Sigmoid colon (tissue), 7 donors: Measurements from ENCODE around the gene GRIK1. TPM values are rescaled to one million over a fixed set of nuclear protein-coding genes. Genes with fewer than 3 reads are reported as not detected.

Experiments used
- DNase-seq: peaks from one replicate; pipeline ENCODE4 v3.0.0-alpha.2; 2019
- H3K27ac ChIP-seq, 4 donors: fragments of 200-600 bp; sonication (generic); one replicate each; pipeline ENCODE4 v1.5.1; 2016 to 2019; ENCODE audit warnings: mild to moderate bottlenecking in 1 of 4
- H3K27me3 ChIP-seq, 3 donors: fragments of 200-600 bp; sonication (generic); one replicate each; pipeline ENCODE4 v1.5.1; 2019; ENCODE audit warnings: mild to moderate bottlenecking in 1 of 3
- H3K36me3 ChIP-seq, 4 donors: fragments of 200-600 bp; sonication (generic); one replicate each; pipeline ENCODE4 v1.5.1; 2016 to 2019
- H3K4me1 ChIP-seq, 4 donors: fragments of 200-600 bp; sonication (generic); one replicate each; pipeline ENCODE4 v1.5.1; 2017 to 2019
- H3K4me3 ChIP-seq, 4 donors: fragments of 200-600 bp; sonication (generic); one replicate each; pipeline ENCODE4 v1.5.1; 2017 to 2019; ENCODE audit warnings: mild to moderate bottlenecking in 2 of 4, moderate library complexity in 1 of 4
- H3K9me3 ChIP-seq, 4 donors: fragments of 200-600 bp in 3 of 4; sonication (generic) in 3 of 4; one replicate each; pipeline versions ENCODE4 v1.5.1 to v1.6.1; 2013 to 2019
- EP300 ChIP-seq, 4 donors: sonication (generic); formaldehyde crosslinking; IDR thresholded peaks; one replicate each; pipeline ENCODE4 v1.6.1; 2017; ENCODE audit warnings: antibody characterized with exemption in 4 of 4
- POLR2A ChIP-seq, 2 donors: fragments of 450-650 bp; IDR thresholded peaks; one replicate each; pipeline ENCODE4 v1.6.1; 2016; ENCODE audit warnings: antibody characterized with exemption in 2 of 2, mild to moderate bottlenecking in 2 of 2, moderate library complexity in 2 of 2
- POLR2AphosphoS5 ChIP-seq, 4 donors: sonication (generic); formaldehyde crosslinking; IDR thresholded peaks; one replicate each; pipeline ENCODE4 v1.6.1; 2017; ENCODE audit warnings: antibody characterized with exemption in 4 of 4
- WGBS, 2 donors: extraction: QIAGEN DNeasy Blood & Tissue Kit; methylation state at CpG; one replicate each; pipeline ENCODE4 v1.1.7; 2013; 5-methylcytosine and 5-hydroxymethylcytosine counted together
- intact Hi-C: fragments of 100-400 bp; cut with DNase I; formaldehyde crosslinking; loops from one replicate; pipeline ENCODE4 v1.15.1; 2023
- polyA plus RNA-seq, 3 donors: library from polyadenylated mRNA; stranded (reverse); fragments of 200-250 nt; gene quantifications; one replicate each; pipeline ENCODE4 v1.2.3, GENCODE V29; 2013
- total RNA-seq, 4 donors: library from RNA; depleted of rRNA; stranded (reverse); fragments of >200 nt; gene quantifications; one replicate each; pipeline ENCODE4 v1.1.0, GENCODE V29; 2016
- TF ChIP-seq, protein P1 (sequence below), 4 experiments: fragments of 450-650 bp in 3 of 4; fragments of 200-600 bp in 1 of 4; IDR thresholded peaks; one replicate each; pipeline ENCODE4 v1.5.1; 2016 to 2019; ENCODE audit warnings: antibody characterized with exemption in 4 of 4, mild to moderate bottlenecking in 3 of 4, moderate library complexity in 2 of 4
- donor health status: healthy with polysubstance abuse.
- donor health status: Bipolar disorder and iron deficiency.
- donor health status: healthy.

Gene GRIK1
- total and polyA plus RNA-seq, 7 donors = under 0.01 to 0.49 (median 0.13) TPM; not detected in 4

DNA sequence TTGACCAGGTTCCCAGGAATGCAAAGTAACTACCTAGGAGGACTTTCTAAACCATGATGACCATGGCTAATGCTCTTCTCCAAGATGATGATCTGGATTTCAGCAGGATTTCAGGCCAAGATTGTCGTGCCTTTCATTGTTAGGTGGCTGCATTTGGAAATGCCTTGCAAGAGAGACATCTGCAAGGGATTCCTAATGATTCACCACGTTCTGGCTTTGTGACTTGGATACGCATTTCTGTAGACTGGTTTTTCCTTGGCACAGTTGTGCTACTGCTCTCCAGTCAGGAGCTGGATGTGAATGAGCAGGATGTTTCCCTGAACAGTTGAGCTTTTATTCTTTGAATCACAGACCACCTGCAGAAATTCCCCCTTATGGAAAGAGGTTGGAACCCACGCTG is 428.7 kb downstream of the GRIK1 start:
- no peak overlapping the region for H3K4me3 ChIP-seq
- H3K9me3 ChIP-seq = peaks cover 3 to 12% (median 5%) of the 10 kb centered on the region in 4 donors
- H3K27ac ChIP-seq = no peak overlapping the region
- no peaks in the 10 kb centered on the region for H3K4me1 ChIP-seq
- no peaks in the 10 kb centered on the region for H3K27me3 ChIP-seq
- intact Hi-C loops = no loop called here
- no peaks in the 10 kb centered on the region for H3K36me3 ChIP-seq
- no peak for DNase-seq
- TF ChIP-seq, protein P1, sequence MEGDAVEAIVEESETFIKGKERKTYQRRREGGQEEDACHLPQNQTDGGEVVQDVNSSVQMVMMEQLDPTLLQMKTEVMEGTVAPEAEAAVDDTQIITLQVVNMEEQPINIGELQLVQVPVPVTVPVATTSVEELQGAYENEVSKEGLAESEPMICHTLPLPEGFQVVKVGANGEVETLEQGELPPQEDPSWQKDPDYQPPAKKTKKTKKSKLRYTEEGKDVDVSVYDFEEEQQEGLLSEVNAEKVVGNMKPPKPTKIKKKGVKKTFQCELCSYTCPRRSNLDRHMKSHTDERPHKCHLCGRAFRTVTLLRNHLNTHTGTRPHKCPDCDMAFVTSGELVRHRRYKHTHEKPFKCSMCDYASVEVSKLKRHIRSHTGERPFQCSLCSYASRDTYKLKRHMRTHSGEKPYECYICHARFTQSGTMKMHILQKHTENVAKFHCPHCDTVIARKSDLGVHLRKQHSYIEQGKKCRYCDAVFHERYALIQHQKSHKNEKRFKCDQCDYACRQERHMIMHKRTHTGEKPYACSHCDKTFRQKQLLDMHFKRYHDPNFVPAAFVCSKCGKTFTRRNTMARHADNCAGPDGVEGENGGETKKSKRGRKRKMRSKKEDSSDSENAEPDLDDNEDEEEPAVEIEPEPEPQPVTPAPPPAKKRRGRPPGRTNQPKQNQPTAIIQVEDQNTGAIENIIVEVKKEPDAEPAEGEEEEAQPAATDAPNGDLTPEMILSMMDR (IDR thresholded peaks at IDR 0.05) = no peak
- TF ChIP-seq EP300 (IDR thresholded peaks at IDR 0.05) = no peak
- no peak for TF ChIP-seq POLR2AphosphoS5 (IDR thresholded peaks at IDR 0.05)
- no peak for TF ChIP-seq POLR2A (IDR thresholded peaks at IDR 0.05)
- 86 to 89% methylated on average over 4 of the region's 4 CpGs for WGBS, 2 donors

DNA sequence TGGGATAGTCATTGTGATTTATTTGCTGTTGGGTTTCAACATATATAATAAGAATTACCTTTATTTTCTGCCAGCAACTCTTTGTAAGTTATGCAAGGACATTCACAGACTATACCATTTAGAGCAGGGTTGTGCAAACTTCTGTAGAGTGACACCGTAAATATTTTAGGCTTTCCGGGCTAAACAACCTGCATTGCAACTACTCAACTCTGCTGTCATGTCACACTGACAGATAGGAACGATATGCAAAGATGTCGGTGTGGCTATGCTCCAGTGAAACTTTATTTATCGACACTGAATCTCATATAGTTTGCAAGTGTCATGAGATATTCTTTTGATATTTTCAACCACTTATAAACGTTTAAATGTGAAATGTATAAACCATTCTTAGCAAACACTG is 430.7 kb downstream of the GRIK1 start:
- Histone ChIP-seq H3K4me1 (no peaks in the 10 kb centered on the region), H3K4me3 (no peak overlapping the region), H3K27me3 (no peaks in the 10 kb centered on the region), H3K36me3 (no peaks in the 10 kb centered on the region), H3K9me3 (peaks cover 0 to 5% (median 2%) of the 10 kb centered on the region in 4 donors), H3K27ac (no peak overlapping the region)
- DNase-seq = no peak
- intact Hi-C loops = no loop called here
- 82 to 83% methylated on average over 6 of the region's 6 CpGs for WGBS, 2 donors
- no peak for TF ChIP-seq POLR2AphosphoS5 (IDR thresholded peaks at IDR 0.05)
- TF ChIP-seq POLR2A (IDR thresholded peaks at IDR 0.05) = no peak
- TF ChIP-seq EP300 (IDR thresholded peaks at IDR 0.05) = no peak
- TF ChIP-seq, protein P1 (IDR thresholded peaks at IDR 0.05) = no peak

DNA sequence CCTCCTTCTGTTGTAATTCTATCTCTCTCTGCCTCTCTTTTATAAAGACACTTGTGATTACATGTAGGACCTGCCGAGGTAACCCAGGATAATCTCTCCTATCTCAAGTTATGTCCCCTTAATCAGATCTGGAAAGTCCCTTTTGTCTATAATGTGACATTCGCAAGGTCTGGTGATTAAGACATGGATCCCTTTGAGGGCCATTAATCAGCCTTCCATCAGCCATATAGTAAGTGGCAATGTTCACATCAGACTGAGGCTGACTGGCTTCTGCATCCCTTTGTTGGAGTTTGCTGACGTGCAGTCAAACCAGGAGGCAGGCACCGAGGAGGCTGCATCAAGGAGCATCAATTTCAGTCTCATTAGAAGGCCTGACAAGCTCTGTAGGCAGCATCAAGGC is 431.5 kb downstream of the GRIK1 start:
- WGBS, 2 donors = 85 to 92% methylated on average over 4 of the region's 4 CpGs
- no peaks in the 10 kb centered on the region for H3K4me1 ChIP-seq
- no peak overlapping the region for H3K27ac ChIP-seq
- H3K4me3 ChIP-seq = no peak overlapping the region
- no peaks in the 10 kb centered on the region for H3K9me3 ChIP-seq
- no peaks in the 10 kb centered on the region for H3K27me3 ChIP-seq
- no peaks in the 10 kb centered on the region for H3K36me3 ChIP-seq
- intact Hi-C loops = no loop called here
- no peak for DNase-seq
- TF ChIP-seq POLR2AphosphoS5 (IDR thresholded peaks at IDR 0.05) (no peak), EP300 (IDR thresholded peaks at IDR 0.05) (no peak), POLR2A (IDR thresholded peaks at IDR 0.05) (no peak)
- TF ChIP-seq, protein P1 (IDR thresholded peaks at IDR 0.05) = no peak

DNA sequence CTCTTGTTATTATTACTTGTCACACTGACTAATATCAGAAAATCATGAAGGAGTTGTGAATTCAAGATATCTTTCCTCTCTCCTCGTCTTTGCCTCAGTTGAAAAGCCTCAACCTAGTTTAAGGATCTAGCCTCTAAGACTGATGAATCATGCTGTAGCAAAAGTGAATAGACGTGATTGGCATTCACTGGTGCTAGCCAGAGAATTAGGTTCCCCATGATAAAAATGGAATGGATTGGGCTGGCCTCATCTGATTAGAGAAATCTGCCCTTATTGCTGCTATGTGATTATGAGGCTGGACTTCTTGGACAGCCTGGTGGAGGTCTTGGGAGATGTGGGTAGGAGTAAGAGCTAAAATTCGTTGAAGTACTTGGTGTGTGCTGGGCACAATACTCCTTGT is 432.8 kb downstream of the GRIK1 start:
- no peaks in the 10 kb centered on the region for H3K36me3 ChIP-seq
- H3K27ac ChIP-seq = no peak overlapping the region
- no peak for TF ChIP-seq EP300 (IDR thresholded peaks at IDR 0.05)
- TF ChIP-seq POLR2A (IDR thresholded peaks at IDR 0.05) = no peak
- no peak for TF ChIP-seq POLR2AphosphoS5 (IDR thresholded peaks at IDR 0.05)
- TF ChIP-seq, protein P1 (IDR thresholded peaks at IDR 0.05) = no peak
- no peaks in the 10 kb centered on the region for H3K9me3 ChIP-seq
- H3K4me3 ChIP-seq = no peak overlapping the region
- DNase-seq = no peak
- intact Hi-C loops = no loop called here
- 83 to 89% methylated on average over 3 of the region's 3 CpGs for WGBS, 2 donors
- no peaks in the 10 kb centered on the region for H3K27me3 ChIP-seq
- no peaks in the 10 kb centered on the region for H3K4me1 ChIP-seq

DNA sequence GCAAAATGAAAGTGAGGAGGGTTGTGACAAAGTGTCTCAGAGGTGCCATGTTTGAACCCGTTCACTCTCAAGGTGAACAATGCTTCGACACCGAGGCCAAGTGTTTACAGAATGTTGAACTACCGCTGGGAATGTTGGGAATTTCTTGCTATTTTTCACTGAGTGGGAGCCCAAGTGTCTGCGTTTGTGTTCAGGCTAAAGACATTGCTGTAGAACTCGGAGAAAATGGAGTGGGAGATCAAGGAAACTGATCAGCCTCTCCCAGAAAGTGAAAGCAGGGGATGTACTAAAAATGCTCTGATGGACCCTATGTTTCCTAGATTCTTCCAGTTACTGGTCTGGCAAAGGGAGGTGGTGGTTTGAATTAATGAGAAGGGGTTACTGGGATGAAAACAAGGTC is 433.6 kb downstream of the GRIK1 start:
- no peak for DNase-seq
- Histone ChIP-seq H3K4me1 (no peaks in the 10 kb centered on the region), H3K27me3 (no peaks in the 10 kb centered on the region), H3K4me3 (no peak overlapping the region), H3K36me3 (no peaks in the 10 kb centered on the region), H3K9me3 (no peaks in the 10 kb centered on the region), H3K27ac (no peak overlapping the region)
- TF ChIP-seq POLR2AphosphoS5 (IDR thresholded peaks at IDR 0.05) (no peak), EP300 (IDR thresholded peaks at IDR 0.05) (no peak), POLR2A (IDR thresholded peaks at IDR 0.05) (no peak)
- TF ChIP-seq, protein P1 (IDR thresholded peaks at IDR 0.05) = no peak
- WGBS, 2 donors = 60 to 69% methylated on average over 6 of the region's 6 CpGs
- intact Hi-C loops = no loop called here
